NCI-H1436 (cell line): ENCODE measurements around the gene AADAC.
A peak's percentile ranks its signal among the peaks of the same experiment; 100 is the strongest.
"Not testable (repeated sequence)": the region's sequence is repeated elsewhere in the genome, so short reads cannot be mapped to it uniquely, and the experiment has no call there.

Source experiments
- DNase-seq: peaks from one replicate; lab custom pipeline; 2025; lab: John Stamatoyannopoulos, UW

AADAC gene

GRCh38 chr3:151856118-151856517 lies 42.2 kb downstream of the AADAC start:
- DNase-seq, result no peak

GRCh38 chr3:151856641-151857040 lies 42.7 kb downstream of the AADAC start:
- DNase-seq, result no peak

GRCh38 chr3:151859233-151859673 lies 45.3 kb downstream of the AADAC start:
- no peak for DNase-seq

GRCh38 chr3:151859905-151860304 lies 46.0 kb downstream of the AADAC start:
- no peak for DNase-seq

GRCh38 chr3:151863611-151864010 lies 49.7 kb downstream of the AADAC start:
- no peak for DNase-seq

- DNase-seq, result no peak
Measured at GRCh38 chr3:151864423-151865101, 50.6 kb downstream of the AADAC start.

GRCh38 chr3:151866711-151867410 lies 52.9 kb downstream of the AADAC start:
- no peak for DNase-seq

GRCh38 chr3:151867666-151868065 lies 53.8 kb downstream of the AADAC start:
- peak; percentile 80 for DNase-seq

GRCh38 chr3:151869181-151869580 lies 55.3 kb downstream of the AADAC start:
- no peak for DNase-seq

- DNase-seq, result no peak
Measured at GRCh38 chr3:151871639-151872468, 57.9 kb downstream of the AADAC start.

- DNase-seq, result no peak
Measured at GRCh38 chr3:151873398-151873797, 59.5 kb downstream of the AADAC start, which contains the start of gene SUCNR1. SUCNR1 (plus strand) TSS chr3:151873643; CDS start chr3:151879893, 6,250 bp downstream.

- not testable (repeated sequence) for DNase-seq
Measured at GRCh38 chr3:151874079-151874478, 60.2 kb downstream of the AADAC start.

- no peak for DNase-seq
Measured at GRCh38 chr3:151875759-151876158, 61.8 kb downstream of the AADAC start.

GRCh38 chr3:151877269-151877668 lies 63.4 kb downstream of the AADAC start:
- DNase-seq, result no peak
